GM21381 (cell line): ENCODE measurements around the gene SMIM38.

Experiments used
- ATAC-seq: cut with Tn5 transposase; IDR thresholded peaks from one replicate; pipeline ENCODE4 v1.9.1; 2021; ENCODE audit warnings: mild to moderate bottlenecking, moderate library complexity; ENCODE audit not compliant: unreplicated experiment

Gene SMIM38

GRCh38 chr11:69174841-69175240 lies 19.1 kb downstream of the SMIM38 start:
- ATAC-seq, result no peak

DNA sequence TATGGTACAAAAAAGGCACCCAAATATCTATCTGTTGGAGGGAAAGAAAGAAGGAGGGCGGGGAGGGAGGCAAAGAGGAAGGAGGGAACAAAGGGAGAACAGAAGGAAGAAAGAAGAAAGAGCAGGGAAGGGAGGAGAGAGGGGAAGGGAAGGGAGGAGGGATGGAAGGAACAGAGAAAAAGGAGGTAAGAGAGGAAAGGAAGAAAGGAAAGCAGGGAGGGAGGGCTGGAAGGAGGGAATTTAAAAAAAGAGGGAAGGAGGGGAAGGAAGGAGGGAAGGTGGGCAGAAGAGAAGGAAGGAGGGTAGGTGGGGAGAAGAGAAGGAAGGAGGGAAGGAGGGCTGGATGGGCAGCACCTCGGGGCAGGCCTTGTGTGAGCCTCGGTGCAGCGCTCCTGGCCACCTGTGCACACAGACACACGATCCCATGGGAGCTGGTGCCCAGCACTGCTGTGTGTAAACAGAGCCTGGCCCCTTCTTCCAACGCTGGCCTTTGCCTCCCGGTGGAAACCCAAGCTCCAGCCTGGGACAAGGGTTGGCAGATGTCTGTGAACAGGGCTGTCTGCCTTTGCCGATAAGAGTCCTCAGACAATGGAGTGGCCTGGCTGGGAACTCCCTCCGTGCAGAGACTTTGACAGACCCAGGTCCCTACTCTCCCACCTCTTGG lies 23.2 kb downstream of the SMIM38 start:
- no peak for ATAC-seq

DNA sequence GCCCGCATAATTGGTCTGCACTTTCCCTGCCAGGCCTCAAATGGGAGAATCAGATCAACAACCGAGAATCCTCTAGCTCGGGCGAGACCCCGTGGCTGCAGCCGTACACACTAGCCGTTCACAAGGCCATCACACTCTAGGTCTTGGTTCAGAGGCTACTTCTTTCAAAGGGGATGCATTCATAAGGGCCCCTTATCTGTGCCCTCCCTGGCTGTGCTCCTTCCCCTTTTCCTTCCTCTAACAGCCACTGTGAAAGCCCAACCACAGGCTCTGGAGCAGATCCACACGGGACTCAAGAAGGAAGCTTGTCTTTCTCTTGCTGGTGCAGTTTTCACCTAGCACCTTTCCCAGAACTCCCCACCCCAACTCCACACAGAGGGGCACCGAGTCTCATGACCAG lies 24.5 kb downstream of the SMIM38 start:
- no peak for ATAC-seq

GRCh38 chr11:69180726-69181125 lies 25.0 kb downstream of the SMIM38 start:
- ATAC-seq, result no peak

- no peak for ATAC-seq
Measured at GRCh38 chr11:69183613-69184012, 27.9 kb downstream of the SMIM38 start.

DNA sequence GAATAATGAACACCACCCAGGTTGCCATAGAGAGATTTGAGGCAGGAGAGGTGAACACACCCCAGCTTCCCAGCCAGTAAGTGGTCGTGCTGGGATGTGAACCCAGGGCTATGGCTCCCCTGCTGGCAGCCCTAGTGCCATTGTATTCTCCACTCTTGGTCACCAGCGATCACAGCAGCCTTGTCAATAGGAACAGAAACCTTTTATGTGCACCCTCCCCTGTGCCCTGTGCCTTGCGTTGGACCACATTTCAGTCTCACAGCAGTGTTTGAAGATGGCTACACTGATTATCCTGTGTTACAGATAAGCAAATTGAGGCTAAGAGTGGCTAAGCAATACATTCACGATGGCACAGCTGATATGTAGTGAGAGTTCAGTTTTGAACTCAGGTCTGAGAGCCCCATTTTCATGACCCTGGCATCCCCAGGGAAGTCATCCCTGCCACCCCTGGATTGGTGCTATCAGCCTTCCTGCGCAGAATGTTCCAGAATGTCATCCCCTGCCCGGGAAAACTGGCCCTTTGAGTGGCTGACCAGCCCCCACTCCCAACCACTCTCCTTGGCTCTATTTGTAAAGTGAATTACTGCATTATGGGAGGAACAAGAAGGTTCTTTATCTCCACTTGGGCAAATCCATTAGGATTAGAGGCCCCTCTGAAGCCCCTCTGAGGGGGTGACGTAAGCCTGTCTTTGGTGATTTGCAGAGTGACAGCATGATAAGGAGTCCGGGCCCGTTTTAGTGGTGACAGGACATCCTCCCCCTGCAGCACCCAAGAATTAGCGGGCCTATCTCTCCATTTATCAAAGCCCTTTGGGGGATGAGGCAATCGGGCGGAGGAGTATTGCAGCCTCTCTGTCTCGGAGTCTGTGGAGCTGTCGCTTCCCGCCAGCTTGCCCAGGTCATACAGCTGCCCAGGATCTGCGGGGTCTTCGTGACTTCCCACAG lies 30.9 kb downstream of the SMIM38 start:
- ATAC-seq, result no peak

DNA sequence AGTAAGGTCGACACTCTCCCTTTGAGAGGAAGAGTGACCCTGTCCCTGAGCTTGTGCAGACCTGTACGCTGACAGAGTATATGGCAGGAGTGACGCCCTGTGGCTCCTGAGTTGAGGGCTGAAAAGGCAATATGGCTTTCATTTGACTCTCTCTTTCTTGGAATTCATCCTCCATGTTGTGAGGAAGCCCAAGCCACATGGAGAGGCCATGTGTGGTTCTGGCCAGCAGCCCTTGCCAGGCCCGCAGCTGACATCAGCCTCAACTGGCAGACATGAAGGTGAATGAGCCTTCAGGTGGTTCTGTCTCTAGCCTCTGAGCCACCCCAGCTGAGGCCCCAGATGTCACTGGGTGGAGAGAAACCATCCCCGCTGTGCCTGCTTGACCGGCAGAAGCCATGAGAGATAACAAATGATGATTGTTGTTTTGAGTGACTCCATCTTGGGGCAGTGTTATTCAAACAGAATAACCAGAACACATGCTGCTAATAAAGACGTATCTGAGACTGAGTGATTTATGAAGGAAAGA lies 31.9 kb downstream of the SMIM38 start:
- no peak for ATAC-seq

DNA sequence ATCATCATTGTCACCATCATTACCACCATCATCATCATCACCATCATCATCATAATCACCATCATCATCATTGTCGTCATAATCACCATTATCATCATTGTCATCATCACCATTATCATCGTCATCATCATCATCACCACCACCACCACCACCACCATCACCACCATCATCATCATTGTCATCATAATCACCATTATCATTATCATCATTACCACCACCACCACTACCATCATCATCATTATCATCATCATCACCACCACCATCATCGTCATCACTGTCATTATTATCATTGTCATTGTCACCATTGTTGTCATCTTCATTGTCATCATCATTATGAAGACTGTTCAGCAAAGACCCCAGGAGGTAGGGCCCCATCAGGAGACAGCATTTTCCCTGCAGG lies 33.3 kb downstream of the SMIM38 start:
- no peak for ATAC-seq

GRCh38 chr11:69190796-69191536 lies 35.2 kb downstream of the SMIM38 start:
- no peak for ATAC-seq

- ATAC-seq, result no peak
Measured at GRCh38 chr11:69192301-69192721, 36.6 kb downstream of the SMIM38 start.

GRCh38 chr11:69193151-69193550 lies 37.4 kb downstream of the SMIM38 start:
- ATAC-seq, result no peak

DNA sequence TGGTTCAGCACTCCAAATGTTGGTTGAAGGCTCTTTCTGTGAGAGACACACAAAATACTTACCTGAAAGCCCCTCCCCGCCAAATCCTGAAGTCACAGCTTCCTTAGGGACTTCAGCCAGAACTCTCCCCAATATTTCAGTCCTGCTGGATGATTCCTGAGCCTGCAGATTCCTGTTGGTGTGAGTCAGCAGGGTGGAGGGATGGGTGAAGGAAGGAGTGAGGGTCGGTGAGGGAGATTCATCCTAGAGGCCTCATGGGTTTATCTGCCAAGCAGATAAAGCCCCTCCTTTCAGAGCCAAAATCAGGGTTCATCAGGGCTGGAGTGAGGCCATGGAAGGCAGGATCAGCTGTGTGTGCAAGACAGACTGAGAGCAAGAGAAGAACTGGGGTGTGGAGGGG lies 37.9 kb downstream of the SMIM38 start:
- ATAC-seq, result no peak

DNA sequence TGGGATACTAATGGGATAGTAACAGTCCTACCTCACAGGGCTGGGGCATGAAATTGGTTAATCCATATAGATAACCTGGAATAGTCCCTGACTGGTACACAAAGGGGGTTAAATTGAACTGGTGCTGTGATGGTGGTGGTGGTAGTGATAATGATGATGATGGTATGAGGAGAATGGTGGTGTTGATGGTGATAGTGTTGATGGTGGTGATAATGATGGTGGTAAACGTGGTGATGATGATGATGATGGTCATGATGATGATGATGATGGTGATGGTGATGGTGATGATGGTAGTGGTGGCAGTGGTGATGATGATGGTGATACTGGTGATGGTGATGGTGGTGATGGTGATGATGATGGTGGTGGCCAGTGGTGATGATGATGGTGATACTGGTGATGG lies 38.7 kb downstream of the SMIM38 start:
- ATAC-seq, result no peak

DNA sequence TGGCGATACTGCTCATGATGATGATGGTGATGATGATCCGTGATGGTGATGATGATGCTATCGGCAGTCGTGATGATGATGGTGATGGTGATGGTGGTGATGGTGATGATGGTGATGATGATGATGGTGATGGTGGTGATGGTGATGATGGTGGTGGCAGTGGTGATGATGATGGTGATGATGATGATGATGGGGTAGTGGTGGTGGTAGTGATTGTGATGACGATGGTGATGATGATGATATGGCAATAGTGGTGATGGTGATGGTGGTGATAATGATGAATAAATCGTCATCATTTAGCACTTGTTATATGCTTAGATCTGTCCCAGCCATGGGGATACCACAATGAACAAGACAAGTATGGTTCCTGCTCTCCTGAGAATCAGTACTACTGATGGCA lies 39.2 kb downstream of the SMIM38 start:
- no peak for ATAC-seq

- no peak for ATAC-seq
Measured at GRCh38 chr11:69195824-69196782, 40.4 kb downstream of the SMIM38 start.

GRCh38 chr11:69196783-69197169 lies 41.0 kb downstream of the SMIM38 start:
- ATAC-seq, result no peak

GRCh38 chr11:69198891-69199582 lies 43.3 kb downstream of the SMIM38 start:
- ATAC-seq, result no peak

- ATAC-seq, result no peak
Measured at GRCh38 chr11:69199583-69200315, 44.0 kb downstream of the SMIM38 start.
